ENCODE data around the gene LDLRAD4. TPM values are rescaled to one million over a fixed set of nuclear protein-coding genes. Genes with fewer than 3 reads are reported as not detected.
"Not testable (repeated sequence)": the region's sequence is repeated elsewhere in the genome, so short reads cannot be mapped to it uniquely, and the experiment has no call there.

The LDLRAD4 gene
- polyA plus RNA-seq, 1 experiment = not detected

DNA sequence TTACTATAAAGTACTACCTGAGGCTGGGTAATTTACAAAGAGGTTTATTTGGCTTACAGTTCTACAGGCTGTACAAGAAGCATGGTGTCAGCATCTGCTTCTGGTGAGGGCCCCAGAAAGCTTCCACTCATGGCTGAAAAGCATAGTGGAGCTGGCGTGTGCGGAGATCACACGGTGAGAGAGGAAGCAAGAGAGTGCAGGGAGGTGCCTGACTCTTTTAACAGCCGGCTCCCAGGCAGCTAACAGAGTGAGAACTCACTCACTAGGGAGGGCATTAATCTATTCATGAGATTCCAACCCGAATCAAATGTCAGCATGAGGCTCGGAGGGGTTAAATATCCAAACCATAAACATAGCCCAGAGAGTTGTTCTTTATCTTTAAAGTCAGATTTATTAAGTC lies 117.3 kb downstream of the LDLRAD4 start:
- TF ChIP-seq, protein P1, sequence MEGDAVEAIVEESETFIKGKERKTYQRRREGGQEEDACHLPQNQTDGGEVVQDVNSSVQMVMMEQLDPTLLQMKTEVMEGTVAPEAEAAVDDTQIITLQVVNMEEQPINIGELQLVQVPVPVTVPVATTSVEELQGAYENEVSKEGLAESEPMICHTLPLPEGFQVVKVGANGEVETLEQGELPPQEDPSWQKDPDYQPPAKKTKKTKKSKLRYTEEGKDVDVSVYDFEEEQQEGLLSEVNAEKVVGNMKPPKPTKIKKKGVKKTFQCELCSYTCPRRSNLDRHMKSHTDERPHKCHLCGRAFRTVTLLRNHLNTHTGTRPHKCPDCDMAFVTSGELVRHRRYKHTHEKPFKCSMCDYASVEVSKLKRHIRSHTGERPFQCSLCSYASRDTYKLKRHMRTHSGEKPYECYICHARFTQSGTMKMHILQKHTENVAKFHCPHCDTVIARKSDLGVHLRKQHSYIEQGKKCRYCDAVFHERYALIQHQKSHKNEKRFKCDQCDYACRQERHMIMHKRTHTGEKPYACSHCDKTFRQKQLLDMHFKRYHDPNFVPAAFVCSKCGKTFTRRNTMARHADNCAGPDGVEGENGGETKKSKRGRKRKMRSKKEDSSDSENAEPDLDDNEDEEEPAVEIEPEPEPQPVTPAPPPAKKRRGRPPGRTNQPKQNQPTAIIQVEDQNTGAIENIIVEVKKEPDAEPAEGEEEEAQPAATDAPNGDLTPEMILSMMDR (IDR thresholded peaks at IDR 0.05; ENCODE audit: low read depth, low read length) = no peak
- CTCF ChIA-PET = no interaction called here
- DNase-seq (ENCODE audit: low read depth, low spot score) = no peak

GRCh38 chr18:13336841-13337240 lies 118.3 kb downstream of the LDLRAD4 start:
- H3K9me3 ChIP-seq (ENCODE audit: control insufficient read depth, insufficient read depth, low read length) = no peaks in the 10 kb centered on the region
- CTCF ChIA-PET = no interaction called here
- POLR2A ChIA-PET = no interaction called here
- H3K27ac ChIP-seq (ENCODE audit: low read depth, low read length) = no peak overlapping the region
- no peak overlapping the region for H3K4me3 ChIP-seq (ENCODE audit: low read depth, low read length)
- no peaks in the 10 kb centered on the region for H3K27me3 ChIP-seq (ENCODE audit: control insufficient read depth, insufficient read depth, low read length)
- TF ChIP-seq, protein P1 (IDR thresholded peaks at IDR 0.05; ENCODE audit: low read depth, low read length) = no peak
- DNase-seq (ENCODE audit: low read depth, low spot score) = no peak

More for the DNA sequence above, 117.3 kb downstream of the LDLRAD4 start:
- Histone ChIP-seq H3K27ac (ENCODE audit: low read depth, low read length) (no peak overlapping the region), H3K4me3 (ENCODE audit: low read depth, low read length) (no peak overlapping the region), H3K9me3 (ENCODE audit: control insufficient read depth, insufficient read depth, low read length) (no peaks in the 10 kb centered on the region), H3K27me3 (ENCODE audit: control insufficient read depth, insufficient read depth, low read length) (no peaks in the 10 kb centered on the region)
- POLR2A ChIA-PET = no interaction called here

DNA sequence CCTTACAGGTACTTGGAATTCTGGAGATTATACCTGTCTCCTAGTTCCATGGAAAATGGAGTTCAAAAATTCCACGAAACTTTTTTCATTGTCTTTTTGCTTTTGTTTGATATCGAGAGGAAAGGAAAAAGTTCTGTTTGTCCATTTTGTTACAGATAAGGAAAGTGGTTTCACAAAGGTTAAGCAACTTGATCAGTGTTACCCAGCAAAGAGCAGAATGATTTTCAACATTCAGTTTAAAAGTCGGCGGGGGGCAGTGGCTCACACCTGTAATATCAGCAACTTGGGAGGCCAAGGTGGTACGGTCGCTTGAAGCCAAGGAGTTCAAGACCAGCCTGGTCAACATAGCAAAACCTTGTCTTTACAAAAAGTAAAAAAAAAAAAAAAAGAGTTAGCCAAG lies 118.8 kb downstream of the LDLRAD4 start:
- POLR2A ChIA-PET = no interaction called here
- H3K27me3 ChIP-seq (ENCODE audit: control insufficient read depth, insufficient read depth, low read length) = no peaks in the 10 kb centered on the region
- TF ChIP-seq, protein P1 (IDR thresholded peaks at IDR 0.05; ENCODE audit: low read depth, low read length) = no peak
- no peak overlapping the region for H3K27ac ChIP-seq (ENCODE audit: low read depth, low read length)
- DNase-seq (ENCODE audit: low read depth, low spot score) = no peak
- no peak overlapping the region for H3K4me3 ChIP-seq (ENCODE audit: low read depth, low read length)
- CTCF ChIA-PET = interaction anchor here (0.7 kb wide), 1 partner anchor 328 kb away, joined by 5 read pairs; no protein-coding TSS in a partner anchor
- H3K9me3 ChIP-seq (ENCODE audit: control insufficient read depth, insufficient read depth, low read length) = no peaks in the 10 kb centered on the region

- TF ChIP-seq, protein P1 (IDR thresholded peaks at IDR 0.05; ENCODE audit: low read depth, low read length) = no peak
- POLR2A ChIA-PET = no interaction called here
- no peak overlapping the region for H3K4me3 ChIP-seq (ENCODE audit: low read depth, low read length)
- DNase-seq (ENCODE audit: low read depth, low spot score) = no peak
- no peaks in the 10 kb centered on the region for H3K9me3 ChIP-seq (ENCODE audit: control insufficient read depth, insufficient read depth, low read length)
- no peaks in the 10 kb centered on the region for H3K27me3 ChIP-seq (ENCODE audit: control insufficient read depth, insufficient read depth, low read length)
- CTCF ChIA-PET = interaction anchor here (0.7 kb wide), 1 partner anchor 391 kb away, joined by 3 read pairs; no protein-coding TSS in a partner anchor
- H3K27ac ChIP-seq (ENCODE audit: low read depth, low read length) = no peak overlapping the region
Measured at GRCh38 chr18:13338318-13338717, 119.8 kb downstream of the LDLRAD4 start.

- CTCF ChIA-PET = no interaction called here
- TF ChIP-seq, protein P1 (IDR thresholded peaks at IDR 0.05; ENCODE audit: low read depth, low read length) = no peak
- POLR2A ChIA-PET = no interaction called here
Measured at GRCh38 chr18:13339653-13340052, 121.1 kb downstream of the LDLRAD4 start.

DNA sequence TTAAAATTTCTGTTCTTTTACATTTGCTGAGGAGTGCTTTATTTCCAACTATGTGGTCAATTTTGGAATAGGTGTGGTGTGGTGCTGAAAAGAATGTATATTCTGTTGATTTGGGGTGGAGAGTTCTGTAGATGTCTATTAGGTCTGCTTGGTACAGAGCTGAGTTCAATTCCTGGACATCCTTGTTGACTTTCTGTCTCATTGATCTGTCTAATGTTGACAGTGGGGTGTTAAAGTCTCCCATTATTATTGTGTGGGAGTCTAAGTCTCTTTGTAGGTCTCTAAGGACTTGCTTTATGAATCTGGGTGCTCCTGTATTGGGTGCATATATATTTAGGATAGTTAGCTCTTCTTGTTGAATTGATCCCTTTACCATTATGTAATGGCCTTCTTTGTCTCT lies 127.9 kb downstream of the LDLRAD4 start:
- H3K27me3 ChIP-seq (ENCODE audit: control insufficient read depth, insufficient read depth, low read length); CTCF ChIA-PET; DNase-seq (ENCODE audit: low read depth, low spot score); H3K27ac ChIP-seq (ENCODE audit: low read depth, low read length); POLR2A ChIA-PET; H3K9me3 ChIP-seq (ENCODE audit: control insufficient read depth, insufficient read depth, low read length); H3K4me3 ChIP-seq (ENCODE audit: low read depth, low read length): not testable (repeated sequence)

More at GRCh38 chr18:13339653-13340052, 121.1 kb downstream of the LDLRAD4 start:
- H3K27me3 ChIP-seq (ENCODE audit: control insufficient read depth, insufficient read depth, low read length) = no peaks in the 10 kb centered on the region
- H3K9me3 ChIP-seq (ENCODE audit: control insufficient read depth, insufficient read depth, low read length) = no peaks in the 10 kb centered on the region
- no peak for DNase-seq (ENCODE audit: low read depth, low spot score)
- H3K27ac ChIP-seq (ENCODE audit: low read depth, low read length) = no peak overlapping the region
- H3K4me3 ChIP-seq (ENCODE audit: low read depth, low read length) = no peak overlapping the region
